ENCODE data around the gene CFAP46. TPM values are rescaled to one million over a fixed set of nuclear protein-coding genes. Genes with fewer than 3 reads are reported as not detected.

CFAP46 gene
- total and polyA plus RNA-seq, 2 donors: 0.53 TPM; not detected in 1

GRCh38 chr10:132876993-132877431 lies 65.4 kb downstream of the CFAP46 start:
- H3K4me1 ChIP-seq (ENCODE audit: insufficient read depth): no peaks in the 10 kb centered on the region
- WGBS: 83% methylated on average over 15 of the region's 15 CpGs
- no peaks in the 10 kb centered on the region for H3K36me3 ChIP-seq (ENCODE audit: insufficient read depth)
- H3K27ac ChIP-seq (ENCODE audit: low read depth): no peak overlapping the region
- no peak overlapping the region for H3K4me3 ChIP-seq (ENCODE audit: low read depth, low read length)
- DNase-seq (ENCODE audit: extremely low spot score): no peak

- Histone ChIP-seq H3K4me1 (ENCODE audit: insufficient read depth) (no peaks in the 10 kb centered on the region), H3K36me3 (ENCODE audit: insufficient read depth) (no peaks in the 10 kb centered on the region), H3K27ac (ENCODE audit: low read depth) (no peak overlapping the region), H3K4me3 (ENCODE audit: low read depth, low read length) (no peak overlapping the region)
- 89% methylated on average over 18 of the region's 18 CpGs for WGBS
- no peak for DNase-seq (ENCODE audit: extremely low spot score)
Observed at GRCh38 chr10:132876131-132876860, 66.1 kb downstream of the CFAP46 start.

GRCh38 chr10:132875435-132875834 lies 66.9 kb downstream of the CFAP46 start:
- Histone ChIP-seq H3K36me3 (ENCODE audit: insufficient read depth) (no peaks in the 10 kb centered on the region), H3K4me1 (ENCODE audit: insufficient read depth) (no peaks in the 10 kb centered on the region), H3K4me3 (ENCODE audit: low read depth, low read length) (no peak overlapping the region), H3K27ac (ENCODE audit: low read depth) (no peak overlapping the region)
- DNase-seq (ENCODE audit: extremely low spot score): no peak
- WGBS: 82% methylated on average over 2 of the region's 2 CpGs

GRCh38 chr10:132873395-132873794 lies 69.0 kb downstream of the CFAP46 start:
- WGBS: 82% methylated on average over 12 of the region's 12 CpGs
- no peak for DNase-seq (ENCODE audit: extremely low spot score)
- H3K27ac ChIP-seq (ENCODE audit: low read depth): no peak overlapping the region
- no peaks in the 10 kb centered on the region for H3K4me1 ChIP-seq (ENCODE audit: insufficient read depth)
- H3K4me3 ChIP-seq (ENCODE audit: low read depth, low read length): no peak overlapping the region
- no peaks in the 10 kb centered on the region for H3K36me3 ChIP-seq (ENCODE audit: insufficient read depth)

- H3K36me3 ChIP-seq (ENCODE audit: insufficient read depth): no peaks in the 10 kb centered on the region
- no peak overlapping the region for H3K4me3 ChIP-seq (ENCODE audit: low read depth, low read length)
- no peak overlapping the region for H3K27ac ChIP-seq (ENCODE audit: low read depth)
- H3K4me1 ChIP-seq (ENCODE audit: insufficient read depth): no peaks in the 10 kb centered on the region
- 90% methylated on average over 13 of the region's 13 CpGs for WGBS
- DNase-seq (ENCODE audit: extremely low spot score): no peak
Observed at GRCh38 chr10:132872658-132873057, 69.7 kb downstream of the CFAP46 start.

- H3K36me3 ChIP-seq (ENCODE audit: insufficient read depth): no peaks in the 10 kb centered on the region
- no peak overlapping the region for H3K27ac ChIP-seq (ENCODE audit: low read depth)
- 92% methylated on average over 13 of the region's 13 CpGs for WGBS
- no peaks in the 10 kb centered on the region for H3K4me1 ChIP-seq (ENCODE audit: insufficient read depth)
- H3K4me3 ChIP-seq (ENCODE audit: low read depth, low read length): no peak overlapping the region
- no peak for DNase-seq (ENCODE audit: extremely low spot score)
Observed at GRCh38 chr10:132870426-132870825, 71.9 kb downstream of the CFAP46 start.

- Histone ChIP-seq H3K27ac (ENCODE audit: low read depth) (no peak overlapping the region), H3K4me3 (ENCODE audit: low read depth, low read length) (no peak overlapping the region), H3K36me3 (ENCODE audit: insufficient read depth) (no peaks in the 10 kb centered on the region), H3K4me1 (ENCODE audit: insufficient read depth) (no peaks in the 10 kb centered on the region)
- WGBS: 90% methylated on average over 16 of the region's 16 CpGs
- DNase-seq (ENCODE audit: extremely low spot score): no peak
Observed at GRCh38 chr10:132869621-132870020, 72.7 kb downstream of the CFAP46 start.

GRCh38 chr10:132868995-132869394 lies 73.4 kb downstream of the CFAP46 start:
- no peak for DNase-seq (ENCODE audit: extremely low spot score)
- Histone ChIP-seq H3K36me3 (ENCODE audit: insufficient read depth) (no peaks in the 10 kb centered on the region), H3K27ac (ENCODE audit: low read depth) (no peak overlapping the region), H3K4me1 (ENCODE audit: insufficient read depth) (no peaks in the 10 kb centered on the region), H3K4me3 (ENCODE audit: low read depth, low read length) (no peak overlapping the region)
- WGBS: 91% methylated on average over 26 of the region's 26 CpGs

GRCh38 chr10:132867801-132868644 lies 74.3 kb downstream of the CFAP46 start:
- Histone ChIP-seq H3K4me3 (ENCODE audit: low read depth, low read length) (no peak overlapping the region), H3K4me1 (ENCODE audit: insufficient read depth) (no peaks in the 10 kb centered on the region), H3K27ac (ENCODE audit: low read depth) (no peak overlapping the region), H3K36me3 (ENCODE audit: insufficient read depth) (no peaks in the 10 kb centered on the region)
- DNase-seq (ENCODE audit: extremely low spot score): no peak
- 88% methylated on average over 41 of the region's 41 CpGs for WGBS

GRCh38 chr10:132866601-132867381 lies 75.6 kb downstream of the CFAP46 start:
- DNase-seq (ENCODE audit: extremely low spot score): no peak
- Histone ChIP-seq H3K4me3 (ENCODE audit: low read depth, low read length) (no peak overlapping the region), H3K36me3 (ENCODE audit: insufficient read depth) (no peaks in the 10 kb centered on the region), H3K27ac (ENCODE audit: low read depth) (no peak overlapping the region), H3K4me1 (ENCODE audit: insufficient read depth) (no peaks in the 10 kb centered on the region)
- 73% methylated on average over 29 of the region's 29 CpGs for WGBS

GRCh38 chr10:132865851-132866600 lies 76.3 kb downstream of the CFAP46 start:
- no peak for DNase-seq (ENCODE audit: extremely low spot score)
- Histone ChIP-seq H3K36me3 (ENCODE audit: insufficient read depth) (no peaks in the 10 kb centered on the region), H3K27ac (ENCODE audit: low read depth) (no peak overlapping the region), H3K4me3 (ENCODE audit: low read depth, low read length) (no peak overlapping the region), H3K4me1 (ENCODE audit: insufficient read depth) (no peaks in the 10 kb centered on the region)
- 93% methylated on average over 28 of the region's 28 CpGs for WGBS

- WGBS: 44% methylated on average over 14 of the region's 14 CpGs
- no peak overlapping the region for H3K27ac ChIP-seq (ENCODE audit: low read depth)
- DNase-seq (ENCODE audit: extremely low spot score): no peak
- H3K4me1 ChIP-seq (ENCODE audit: insufficient read depth): no peaks in the 10 kb centered on the region
- H3K4me3 ChIP-seq (ENCODE audit: low read depth, low read length): no peak overlapping the region
- H3K36me3 ChIP-seq (ENCODE audit: insufficient read depth): no peaks in the 10 kb centered on the region
Observed at GRCh38 chr10:132865171-132865631, 77.2 kb downstream of the CFAP46 start.
